Neural crest cell (in vitro differentiated cells): ENCODE measurements around the gene RARRES1. TPM values are rescaled to one million over a fixed set of nuclear protein-coding genes. Genes with fewer than 3 reads are reported as not detected.

Source experiments
- DNase-seq: peaks from one replicate; pipeline ENCODE4 v3.0.0; 2021; ENCODE audit warnings: low read depth, mixed read lengths, low spot score
- H3K27ac Mint-ChIP-seq: one replicate; pipeline ENCODE4 v1.8.0; 2021; ENCODE audit warnings: mild to moderate bottlenecking, mixed read lengths; ENCODE audit not compliant: unreplicated experiment
- H3K27me3 Mint-ChIP-seq: 2 replicates; pipeline ENCODE4 v1.8.0; 2021; ENCODE audit warnings: low read depth, mild to moderate bottlenecking, mixed read lengths
- H3K36me3 Mint-ChIP-seq: 2 replicates; pipeline ENCODE4 v1.8.0; 2021; ENCODE audit warnings: low read depth, mild to moderate bottlenecking, mixed read lengths
- H3K4me1 Mint-ChIP-seq: 2 replicates; pipeline ENCODE4 v1.8.0; 2021; ENCODE audit warnings: mixed read lengths
- H3K4me3 Mint-ChIP-seq: one replicate; pipeline ENCODE4 v1.8.0; 2021; ENCODE audit warnings: mild to moderate bottlenecking, mixed read lengths
- H3K9me3 Mint-ChIP-seq: 2 replicates; pipeline ENCODE4 v1.8.0; 2021; ENCODE audit warnings: mixed read lengths
- long read RNA-seq: library from polyadenylated mRNA; unstranded; transcript quantifications from one replicate; pipeline ENCODE4 v2.0.0, GENCODE V29; 2020
- total RNA-seq: library from RNA; stranded (reverse); gene quantifications from 2 replicates; pipeline ENCODE4 v1.2.1, GENCODE V29; 2021
- TF ChIP-seq, protein P1 (sequence below): fragments of 200-600 bp; sonication (generic); conservative IDR thresholded peaks from 2 replicates; pipeline ENCODE4 v1.5.0; 2021; ENCODE audit warnings: antibody characterized with exemption, mild to moderate bottlenecking

Gene RARRES1, protein sequence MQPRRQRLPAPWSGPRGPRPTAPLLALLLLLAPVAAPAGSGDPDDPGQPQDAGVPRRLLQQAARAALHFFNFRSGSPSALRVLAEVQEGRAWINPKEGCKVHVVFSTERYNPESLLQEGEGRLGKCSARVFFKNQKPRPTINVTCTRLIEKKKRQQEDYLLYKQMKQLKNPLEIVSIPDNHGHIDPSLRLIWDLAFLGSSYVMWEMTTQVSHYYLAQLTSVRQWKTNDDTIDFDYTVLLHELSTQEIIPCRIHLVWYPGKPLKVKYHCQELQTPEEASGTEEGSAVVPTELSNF
- 1.4 and 2.5 TPM in 2 replicates for total RNA-seq
- long read RNA-seq, partial matches to known transcripts: 0 of 4 reads
- long read RNA-seq, other reads (novel, unspliced or antisense): 3 of 4 reads

DNA sequence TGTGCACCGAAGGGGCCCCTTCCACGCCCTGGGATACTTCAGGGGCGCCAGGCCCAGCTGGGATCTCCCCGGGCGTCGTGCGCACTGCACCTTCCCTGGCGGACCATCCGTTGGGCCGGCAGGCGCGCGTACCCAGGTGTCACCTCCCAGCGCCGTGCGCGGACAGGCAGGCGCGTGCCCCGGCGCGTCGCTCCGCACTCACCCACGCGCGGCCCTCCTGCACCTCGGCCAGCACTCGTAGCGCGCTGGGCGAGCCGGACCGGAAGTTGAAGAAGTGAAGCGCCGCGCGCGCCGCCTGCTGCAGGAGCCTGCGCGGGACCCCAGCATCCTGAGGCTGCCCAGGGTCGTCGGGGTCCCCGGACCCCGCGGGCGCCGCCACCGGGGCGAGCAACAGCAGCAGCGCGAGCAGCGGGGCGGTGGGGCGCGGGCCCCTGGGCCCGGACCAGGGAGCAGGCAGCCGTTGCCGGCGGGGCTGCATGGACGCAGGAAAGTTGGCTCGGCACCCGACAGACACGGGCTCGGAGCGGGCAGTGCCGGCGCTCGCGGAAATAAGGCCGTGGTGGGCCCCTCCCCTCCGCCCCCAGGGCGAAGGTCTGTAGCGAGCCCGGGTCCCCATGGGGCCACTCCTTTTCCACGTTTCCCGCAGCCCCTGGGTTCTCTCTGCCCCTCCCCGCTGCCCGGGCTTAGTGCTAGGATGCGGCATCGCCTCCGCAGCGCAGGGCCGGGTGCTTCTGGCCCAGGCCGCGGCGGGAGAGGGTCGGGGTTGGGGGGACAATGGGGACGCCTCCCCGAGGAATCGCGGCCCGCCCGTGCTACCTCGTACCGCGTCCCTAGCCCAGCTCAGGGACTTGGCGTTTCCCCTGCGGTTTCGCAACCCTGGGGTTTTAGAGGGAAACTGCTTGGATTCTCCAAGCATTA, at the start of gene RARRES1:
Gene RARRES1 (minus strand): TSS at position 520 of the 918 bp plus-strand sequence. CDS start 42 bp downstream, at position 478.
- Mint-ChIP-seq H3K27ac (no peak within 1 kb of the TSS), H3K27me3 (no peaks in the 10 kb centered on the region), H3K9me3 (no peaks in the 10 kb centered on the region), H3K36me3 (peaks cover 26% of the 10 kb centered on the region), H3K4me1 (peaks cover 15% of the 10 kb centered on the region), H3K4me3 (peak within 1 kb of the TSS; percentile 87)
- DNase-seq: peak; percentile 55
- TF ChIP-seq, protein P1, sequence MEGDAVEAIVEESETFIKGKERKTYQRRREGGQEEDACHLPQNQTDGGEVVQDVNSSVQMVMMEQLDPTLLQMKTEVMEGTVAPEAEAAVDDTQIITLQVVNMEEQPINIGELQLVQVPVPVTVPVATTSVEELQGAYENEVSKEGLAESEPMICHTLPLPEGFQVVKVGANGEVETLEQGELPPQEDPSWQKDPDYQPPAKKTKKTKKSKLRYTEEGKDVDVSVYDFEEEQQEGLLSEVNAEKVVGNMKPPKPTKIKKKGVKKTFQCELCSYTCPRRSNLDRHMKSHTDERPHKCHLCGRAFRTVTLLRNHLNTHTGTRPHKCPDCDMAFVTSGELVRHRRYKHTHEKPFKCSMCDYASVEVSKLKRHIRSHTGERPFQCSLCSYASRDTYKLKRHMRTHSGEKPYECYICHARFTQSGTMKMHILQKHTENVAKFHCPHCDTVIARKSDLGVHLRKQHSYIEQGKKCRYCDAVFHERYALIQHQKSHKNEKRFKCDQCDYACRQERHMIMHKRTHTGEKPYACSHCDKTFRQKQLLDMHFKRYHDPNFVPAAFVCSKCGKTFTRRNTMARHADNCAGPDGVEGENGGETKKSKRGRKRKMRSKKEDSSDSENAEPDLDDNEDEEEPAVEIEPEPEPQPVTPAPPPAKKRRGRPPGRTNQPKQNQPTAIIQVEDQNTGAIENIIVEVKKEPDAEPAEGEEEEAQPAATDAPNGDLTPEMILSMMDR: no peak

DNA sequence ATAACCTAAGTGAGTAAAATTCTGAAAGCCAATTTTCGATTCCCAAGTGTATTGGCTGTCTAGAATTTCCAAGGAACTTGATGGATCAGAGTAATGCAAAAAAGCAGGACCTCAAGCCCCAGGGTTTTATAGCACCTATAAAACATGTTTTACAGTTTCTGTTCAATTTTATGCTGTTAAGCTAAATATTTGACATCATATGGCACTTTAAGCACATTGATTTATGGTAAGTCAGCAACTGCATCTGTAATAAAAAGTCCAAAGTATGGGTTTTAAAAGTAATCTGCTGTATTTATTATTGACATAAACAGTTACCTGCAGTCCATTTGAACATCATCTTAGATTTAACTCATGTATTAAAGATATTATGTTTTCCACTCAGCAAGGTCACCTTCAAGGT, 49.6 kb upstream of the RARRES1 start:
- H3K27me3 Mint-ChIP-seq: no peaks in the 10 kb centered on the region
- DNase-seq: no peak
- H3K9me3 Mint-ChIP-seq: peaks cover 6% of the 10 kb centered on the region
- TF ChIP-seq, protein P1: no peak
- no peaks in the 10 kb centered on the region for H3K4me1 Mint-ChIP-seq
- no peak overlapping the region for H3K27ac Mint-ChIP-seq
- peaks cover 2% of the 10 kb centered on the region for H3K36me3 Mint-ChIP-seq
- H3K4me3 Mint-ChIP-seq: no peak overlapping the region

DNA sequence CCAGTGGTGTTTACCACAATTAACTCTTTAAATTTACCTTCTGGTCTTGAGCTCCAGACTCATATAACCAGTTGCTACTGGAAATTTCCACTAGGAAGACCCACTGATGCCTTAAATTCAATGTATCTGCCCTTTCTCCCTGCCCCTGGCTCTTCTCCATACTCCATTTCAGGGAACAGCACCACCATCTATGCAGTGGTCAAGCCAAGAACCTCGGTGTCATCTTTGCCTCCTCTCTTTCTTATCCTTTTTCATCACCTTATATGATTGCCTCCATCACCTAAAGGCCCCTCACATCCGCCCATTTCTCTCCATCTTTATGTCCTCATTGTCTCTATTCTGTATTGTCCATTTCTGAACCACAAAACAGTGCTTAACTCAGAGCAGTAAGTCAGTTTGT, 48.9 kb upstream of the RARRES1 start:
- no peak for DNase-seq
- H3K4me3 Mint-ChIP-seq: no peak overlapping the region
- no peaks in the 10 kb centered on the region for H3K27me3 Mint-ChIP-seq
- H3K36me3 Mint-ChIP-seq: peaks cover 2% of the 10 kb centered on the region
- TF ChIP-seq, protein P1: no peak
- H3K9me3 Mint-ChIP-seq: peaks cover 6% of the 10 kb centered on the region
- no peaks in the 10 kb centered on the region for H3K4me1 Mint-ChIP-seq
- H3K27ac Mint-ChIP-seq: no peak overlapping the region

DNA sequence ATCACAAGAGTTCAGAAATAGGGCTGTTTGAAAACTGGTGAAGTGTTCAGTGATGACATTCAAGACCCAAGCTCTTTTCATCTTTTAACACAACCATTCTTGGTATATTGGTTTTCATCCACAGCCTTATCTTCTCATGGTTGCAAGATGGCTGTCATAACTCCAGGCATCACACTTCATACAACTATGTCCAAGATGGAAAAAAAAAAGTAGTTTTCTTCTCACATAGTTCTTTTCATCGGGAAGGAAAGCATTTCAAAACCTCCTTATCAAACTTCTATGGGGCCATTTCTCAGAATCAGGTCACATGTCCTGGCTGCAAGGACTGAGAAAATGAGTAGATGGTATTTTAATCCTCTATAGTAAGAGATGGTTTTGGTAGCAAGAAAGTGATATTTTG, 48.5 kb upstream of the RARRES1 start:
- no peak overlapping the region for H3K4me3 Mint-ChIP-seq
- no peak for DNase-seq

More for the DNA sequence above, 48.5 kb upstream of the RARRES1 start:
- no peaks in the 10 kb centered on the region for H3K27me3 Mint-ChIP-seq
- TF ChIP-seq, protein P1: no peak
- H3K9me3 Mint-ChIP-seq: peaks cover 2% of the 10 kb centered on the region
- no peak overlapping the region for H3K27ac Mint-ChIP-seq
- H3K4me1 Mint-ChIP-seq: no peaks in the 10 kb centered on the region
- peaks cover 2% of the 10 kb centered on the region for H3K36me3 Mint-ChIP-seq
